ENCODE measurements around the gene ZNF804B.

ZNF804B gene

DNA sequence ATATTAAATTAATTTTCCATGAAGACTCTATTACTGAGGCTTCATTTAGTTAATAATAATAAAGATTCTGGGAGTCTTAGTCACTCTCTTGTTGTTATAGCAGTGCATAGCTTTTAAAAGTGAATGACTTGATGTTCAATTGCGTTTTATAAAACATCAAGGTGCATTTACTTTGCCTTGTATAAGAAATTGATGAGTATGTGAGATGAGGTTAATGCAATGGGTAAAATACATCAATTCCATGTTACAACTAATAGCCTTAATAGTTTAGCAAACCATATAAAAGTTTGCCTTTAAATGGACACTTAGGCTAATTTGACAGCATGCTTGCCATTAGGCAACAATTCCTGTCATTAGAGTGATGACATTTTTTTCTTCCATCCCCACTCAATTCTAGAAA is 209.7 kb downstream of the ZNF804B start:
- ATAC-seq = no peak
- TF ChIP-seq, protein P1, sequence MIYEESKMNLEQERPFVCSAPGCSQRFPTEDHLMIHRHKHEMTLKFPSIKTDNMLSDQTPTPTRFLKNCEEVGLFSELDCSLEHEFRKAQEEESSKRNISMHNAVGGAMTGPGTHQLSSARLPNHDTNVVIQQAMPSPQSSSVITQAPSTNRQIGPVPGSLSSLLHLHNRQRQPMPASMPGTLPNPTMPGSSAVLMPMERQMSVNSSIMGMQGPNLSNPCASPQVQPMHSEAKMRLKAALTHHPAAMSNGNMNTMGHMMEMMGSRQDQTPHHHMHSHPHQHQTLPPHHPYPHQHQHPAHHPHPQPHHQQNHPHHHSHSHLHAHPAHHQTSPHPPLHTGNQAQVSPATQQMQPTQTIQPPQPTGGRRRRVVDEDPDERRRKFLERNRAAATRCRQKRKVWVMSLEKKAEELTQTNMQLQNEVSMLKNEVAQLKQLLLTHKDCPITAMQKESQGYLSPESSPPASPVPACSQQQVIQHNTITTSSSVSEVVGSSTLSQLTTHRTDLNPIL (CRISPR knock-in tag; IDR thresholded peaks at IDR 0.05; ENCODE audit: low read depth) = no peak
- TF ChIP-seq ZNF8 (CRISPR knock-in tag; IDR thresholded peaks at IDR 0.05) = no peak
- no peak for TF ChIP-seq ZFP30 (CRISPR knock-in tag; IDR thresholded peaks at IDR 0.05)

DNA sequence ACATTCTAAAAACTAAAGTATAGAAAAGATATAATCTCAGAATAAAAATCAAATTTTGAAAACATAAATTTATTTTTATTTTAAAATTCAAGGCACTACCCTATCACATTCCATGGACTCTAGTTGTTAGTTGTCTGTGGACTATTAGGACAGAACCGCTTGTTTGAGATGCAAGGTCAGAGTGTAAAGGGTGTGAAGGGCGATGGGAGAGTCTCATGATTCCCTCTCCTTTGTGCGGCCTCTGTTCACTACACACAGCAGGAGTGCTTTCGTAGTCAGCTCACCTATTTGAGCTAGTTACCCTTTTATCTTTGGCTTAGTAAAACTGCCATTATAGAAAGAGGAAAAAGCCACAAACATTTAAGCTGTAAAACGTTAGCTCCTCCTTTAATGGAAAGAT is 225.8 kb downstream of the ZNF804B start:
- TF ChIP-seq ISL1 (CRISPR knock-in tag; IDR thresholded peaks at IDR 0.05) = no peak
- TF ChIP-seq ZC3H10 (CRISPR knock-in tag; IDR thresholded peaks at IDR 0.05) = no peak
- no peak for TF ChIP-seq ZNF565 (CRISPR knock-in tag; conservative IDR thresholded peaks at IDR 0.05; ENCODE audit: low read depth)
- TF ChIP-seq ZFP3 (CRISPR knock-in tag; IDR thresholded peaks at IDR 0.05) = no peak
- no peak for TF ChIP-seq PATZ1 (CRISPR knock-in tag; IDR thresholded peaks at IDR 0.05; ENCODE audit: borderline replicate concordance)
- TF ChIP-seq GLIS3 (CRISPR knock-in tag; IDR thresholded peaks at IDR 0.05) = no peak
- no peak for TF ChIP-seq TCF4 (CRISPR knock-in tag; IDR thresholded peaks at IDR 0.05; ENCODE audit: borderline replicate concordance)
- no peak for TF ChIP-seq TOX (CRISPR knock-in tag; IDR thresholded peaks at IDR 0.05; ENCODE audit: borderline replicate concordance)
- TF ChIP-seq CSRNP3 (CRISPR knock-in tag; IDR thresholded peaks at IDR 0.05) = no peak
- no peak for TF ChIP-seq RARB (CRISPR knock-in tag; IDR thresholded peaks at IDR 0.05)
- no peak for TF ChIP-seq PPARA (CRISPR knock-in tag; IDR thresholded peaks at IDR 0.05; ENCODE audit: borderline replicate concordance)
- TF ChIP-seq ESRRG (CRISPR knock-in tag; IDR thresholded peaks at IDR 0.05) = no peak
- no peak for TF ChIP-seq BACH2 (CRISPR knock-in tag; IDR thresholded peaks at IDR 0.05; ENCODE audit: borderline replicate concordance)
- TF ChIP-seq SNAI2 (CRISPR knock-in tag; IDR thresholded peaks at IDR 0.05) = no peak
- TF ChIP-seq, protein P1 (CRISPR knock-in tag; IDR thresholded peaks at IDR 0.05; ENCODE audit: low read depth) = no peak
- TF ChIP-seq CSDC2 (CRISPR knock-in tag; IDR thresholded peaks at IDR 0.05) = no peak
- TF ChIP-seq ZNF8 (CRISPR knock-in tag; IDR thresholded peaks at IDR 0.05) = no peak
- TF ChIP-seq ZFP30 (CRISPR knock-in tag; IDR thresholded peaks at IDR 0.05) = no peak
- no peak for TF ChIP-seq ZNF70 (CRISPR knock-in tag; IDR thresholded peaks at IDR 0.05)
- no peak for TF ChIP-seq ARNTL (CRISPR knock-in tag; IDR thresholded peaks at IDR 0.05; ENCODE audit: borderline replicate concordance, low read depth)
- no peak for ATAC-seq

DNA sequence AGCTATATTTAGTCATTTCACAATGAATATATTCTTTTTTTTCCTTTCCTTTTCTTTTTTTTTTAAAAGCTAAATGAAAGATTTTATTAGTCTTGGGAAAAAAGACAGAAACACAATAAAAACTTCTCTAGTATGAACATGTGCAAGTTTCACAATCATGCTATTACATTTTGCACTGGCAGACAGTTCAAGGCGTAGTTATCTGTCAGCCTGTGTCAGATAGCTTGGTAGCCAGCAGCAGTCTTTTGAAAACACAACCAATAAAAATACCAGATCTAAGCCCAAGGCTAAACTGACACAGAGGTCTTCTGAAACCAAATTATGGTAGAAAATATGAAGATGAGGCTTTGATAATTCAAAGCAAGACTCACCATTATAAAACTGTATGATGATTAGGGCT is 241.8 kb downstream of the ZNF804B start:
- no peak for ATAC-seq
- no peak for TF ChIP-seq ZFP30 (CRISPR knock-in tag; IDR thresholded peaks at IDR 0.05)
- TF ChIP-seq RARB (CRISPR knock-in tag; IDR thresholded peaks at IDR 0.05) = no peak
- no peak for TF ChIP-seq CSDC2 (CRISPR knock-in tag; IDR thresholded peaks at IDR 0.05)
- TF ChIP-seq ZNF8 (CRISPR knock-in tag; IDR thresholded peaks at IDR 0.05) = no peak
- TF ChIP-seq, protein P1 (CRISPR knock-in tag; IDR thresholded peaks at IDR 0.05; ENCODE audit: low read depth) = no peak
- TF ChIP-seq ESRRG (CRISPR knock-in tag; IDR thresholded peaks at IDR 0.05) = no peak

- TF ChIP-seq ZNF70 (CRISPR knock-in tag; IDR thresholded peaks at IDR 0.05) = no peak
- TF ChIP-seq CSRNP3 (CRISPR knock-in tag; IDR thresholded peaks at IDR 0.05) = no peak
- TF ChIP-seq OSR1 (CRISPR knock-in tag; IDR thresholded peaks at IDR 0.05) = no peak
- ATAC-seq = no peak
Observed at GRCh38 chr7:89002981-89003956, 243.8 kb downstream of the ZNF804B start.

Data from SK-N-SH treated with all-trans-retinoic acid at 6 μM for 48 hours (cell line).